Spinal cord (tissue), 10 donors: Measurements from ENCODE around the gene NABP2. TPM values are rescaled to one million over a fixed set of nuclear protein-coding genes. Genes with fewer than 3 reads are reported as not detected.
A peak's percentile ranks its signal among the peaks of the same experiment; 100 is the strongest.
"Not testable (repeated sequence)": the region's sequence is repeated elsewhere in the genome, so short reads cannot be mapped to it uniquely, and the experiment has no call there.

Experiments
- DNase-seq, 6 donors: peaks; one replicate each; pipeline versions ENCODE4 v3.0.0 to v3.0.0-alpha.2; 2013 to 2015; ENCODE audit warnings: low spot score in 6 of 6, low read depth in 4 of 6
- H3K27ac ChIP-seq: one replicate; pipeline ENCODE4 v1.5.1; 2013; ENCODE audit warnings: low read depth, low read length, control low read depth
- H3K27me3 ChIP-seq: one replicate; pipeline ENCODE4 v1.6.1; 2013; ENCODE audit warnings: low read length; ENCODE audit not compliant: control insufficient read depth, insufficient read depth
- H3K36me3 ChIP-seq: one replicate; pipeline ENCODE4 v1.6.1; 2013; ENCODE audit warnings: low read length; ENCODE audit not compliant: control insufficient read depth, insufficient read depth
- H3K4me1 ChIP-seq: one replicate; pipeline ENCODE4 v1.6.1; 2013; ENCODE audit warnings: low read length; ENCODE audit not compliant: control insufficient read depth, insufficient read depth
- H3K4me3 ChIP-seq: one replicate; pipeline ENCODE4 v1.5.1; 2013; ENCODE audit warnings: low read depth, low read length, control low read depth
- H3K9me3 ChIP-seq: one replicate; pipeline ENCODE4 v1.6.1; 2013; ENCODE audit warnings: low read length; ENCODE audit not compliant: control insufficient read depth, insufficient read depth
- WGBS: methylation state at CpG from one replicate; pipeline ENCODE4 v1.1.5; 2013; ENCODE audit warnings: missing lambda C conversion rate; ENCODE audit not compliant: insufficient coverage; 5-methylcytosine and 5-hydroxymethylcytosine counted together
- polyA plus RNA-seq, 2 donors: library from polyadenylated mRNA; unstranded; fragments of 120-200 nt; gene quantifications; one replicate each; pipeline ENCODE4 v1.2.1, GENCODE V29; 2013; ENCODE audit not compliant: insufficient read length in 2 of 2
- total RNA-seq, 2 donors: library from RNA; depleted of rRNA in 1 of 2; stranded (reverse); fragments of 120-200 nt in 1 of 2; fragments of >200 nt in 1 of 2; gene quantifications; one replicate each; pipeline versions ENCODE4 v1.2.3 to v1.2.4, GENCODE V29; 2013 to 2014
- donor health status: healthy.

The NABP2 gene
- total and polyA plus RNA-seq, 4 donors, result 20.8 to 48.3 (median 45.9) TPM

DNA sequence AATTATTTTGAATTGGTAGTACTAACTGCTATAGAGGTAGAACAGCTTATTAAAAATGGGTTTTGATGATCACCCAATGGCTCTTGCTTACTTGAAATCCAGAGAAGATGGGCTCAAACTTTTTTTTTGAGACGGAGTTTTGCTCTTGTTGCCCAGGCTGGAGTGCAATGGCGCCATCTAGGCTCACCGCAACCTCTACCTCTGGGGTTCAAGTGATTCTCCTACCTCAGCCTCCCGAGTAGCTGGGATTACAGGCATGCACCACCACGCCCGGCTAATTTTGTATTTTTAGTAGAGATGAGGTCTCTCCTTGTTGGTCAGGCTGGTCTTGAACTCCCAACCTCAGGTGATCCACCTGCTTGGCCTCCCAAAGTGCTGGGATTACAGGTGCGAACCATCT is 38.8 kb downstream of the NABP2 start:
- not testable (repeated sequence) for H3K4me3 ChIP-seq, DNase-seq, H3K27me3 ChIP-seq, H3K9me3 ChIP-seq, H3K27ac ChIP-seq, H3K36me3 ChIP-seq
- H3K4me1 ChIP-seq, result peaks cover 25% of the 10 kb centered on the region
- WGBS, result 82% methylated on average over 4 of the region's 7 CpGs

DNA sequence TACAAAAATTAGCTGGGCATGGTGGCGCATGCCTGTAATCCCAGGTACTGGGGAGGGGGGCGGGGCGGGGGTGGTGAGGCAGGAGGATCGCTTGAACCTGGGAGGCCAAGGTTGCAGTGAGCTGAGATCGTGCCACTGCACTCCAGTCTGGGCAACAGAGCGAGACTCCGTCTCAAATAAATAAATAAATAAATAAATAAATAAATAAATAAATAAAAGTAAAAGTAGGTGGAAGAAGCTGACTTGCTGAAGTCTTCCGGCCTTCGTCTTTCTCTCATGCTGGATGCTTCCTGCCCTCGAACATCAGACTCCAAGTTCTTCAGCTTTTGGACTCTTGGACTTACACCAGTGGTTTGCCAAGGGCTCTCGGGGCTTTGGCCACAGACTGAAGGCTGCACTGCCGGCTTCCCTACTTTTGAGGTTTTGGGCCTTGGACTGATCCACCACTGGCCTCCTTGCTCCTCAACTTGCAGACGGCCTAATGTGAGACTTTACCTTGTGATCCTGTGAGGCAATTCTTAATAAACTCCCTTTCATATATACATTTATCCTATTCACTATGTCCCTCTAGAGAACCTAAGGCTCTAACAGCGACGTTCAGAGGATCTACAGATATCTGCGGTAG is 42.0 kb downstream of the NABP2 start:
- peaks cover 15% of the 10 kb centered on the region for H3K4me1 ChIP-seq
- H3K9me3 ChIP-seq, H3K36me3 ChIP-seq, H3K27me3 ChIP-seq: not testable (repeated sequence)
- H3K4me3 ChIP-seq, result peak overlapping the region; percentile 79
- WGBS, result 64% methylated on average over 13 of the region's 16 CpGs
- H3K27ac ChIP-seq, result peak overlapping the region; percentile 97
- peak in 1 of 6 donors; percentile 1 for DNase-seq

DNA sequence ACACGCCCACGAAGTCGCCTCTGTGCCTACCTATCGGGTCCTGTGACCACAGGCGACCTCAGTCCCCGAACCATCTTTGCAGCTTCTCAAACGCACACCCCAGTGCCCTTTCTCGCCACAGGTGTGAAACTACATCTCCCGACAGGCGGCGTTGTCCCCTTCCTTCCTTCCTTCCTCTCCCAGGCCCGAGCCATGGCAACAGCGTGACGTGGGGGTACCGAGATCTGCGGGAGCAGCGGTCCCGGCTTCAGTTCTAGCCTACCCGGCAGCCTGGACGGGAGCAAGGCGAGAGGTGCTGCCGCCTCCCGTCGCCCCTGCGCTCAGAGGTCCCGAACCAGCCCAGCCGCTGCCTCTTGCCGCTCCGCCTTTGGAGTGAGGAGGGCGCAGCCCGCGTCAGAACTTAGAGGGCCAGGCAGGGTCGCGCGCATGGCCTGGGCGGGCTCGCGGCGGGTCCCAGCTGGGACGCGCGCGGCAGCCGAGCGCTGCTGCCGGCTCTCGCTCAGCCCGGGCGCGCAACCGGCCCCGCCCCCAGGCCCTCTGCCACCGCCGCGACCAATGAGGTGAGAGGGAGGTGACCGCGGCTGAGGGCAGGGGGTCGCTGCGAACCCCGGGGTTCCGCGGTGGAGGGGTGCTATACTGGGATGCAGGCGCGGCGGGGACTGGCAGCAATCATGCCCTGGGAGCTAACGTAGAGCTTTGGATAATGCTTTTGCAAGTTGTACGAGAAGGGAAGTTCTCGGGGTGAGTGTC is 42.7 kb downstream of the NABP2 start, which contains the start of gene COQ10A:
Gene COQ10A, plus strand, starts transcription at position 250 of the 750 bp plus-strand sequence. Its CDS starts 177 bp downstream, at position 427.
- Histone ChIP-seq H3K27ac (peak within 1 kb of the TSS; percentile 97), H3K27me3 (no peaks in the 10 kb centered on the region), H3K9me3 (no peaks in the 10 kb centered on the region), H3K4me1 (peaks cover 15% of the 10 kb centered on the region), H3K36me3 (peaks cover 9% of the 10 kb centered on the region), H3K4me3 (peak within 1 kb of the TSS; percentile 79)
- DNase-seq, result peak; percentile 75 to 96 (median 82)
- under 1% methylated on average over 68 of the region's 68 CpGs for WGBS

DNA sequence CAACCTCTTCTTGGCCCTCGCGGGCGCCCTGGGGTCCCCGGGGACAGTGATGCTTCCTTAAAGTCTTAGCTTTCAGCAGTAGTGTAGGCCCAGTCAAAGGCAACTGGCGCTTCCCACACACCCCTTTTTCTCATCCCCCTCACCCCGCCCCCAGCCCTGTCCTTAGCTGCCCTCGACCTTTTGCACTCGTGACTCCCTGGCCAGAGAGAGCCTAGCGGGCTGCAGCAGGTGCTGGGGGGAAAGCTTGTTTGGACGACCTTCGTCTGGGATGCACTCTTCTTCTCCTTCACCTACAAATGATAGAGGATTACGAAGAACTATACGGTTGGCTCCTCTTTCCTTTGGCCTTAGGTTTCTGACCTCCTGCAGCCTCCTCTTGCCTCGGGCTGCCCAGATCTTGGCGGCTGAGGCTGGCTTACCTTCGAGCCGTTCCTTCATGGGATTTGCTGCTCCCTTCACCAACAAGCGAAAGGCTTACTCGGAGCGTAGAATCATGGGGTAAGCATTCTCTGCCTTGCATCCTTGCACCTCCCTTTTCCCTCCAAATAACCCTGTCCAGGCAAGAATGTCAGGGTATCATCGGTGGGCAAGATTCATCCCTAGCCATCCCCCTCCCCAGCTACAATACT is 43.4 kb downstream of the NABP2 start:
- peak overlapping the region; percentile 79 for H3K4me3 ChIP-seq
- H3K27me3 ChIP-seq, result no peaks in the 10 kb centered on the region
- peak in 1 of 6 donors; percentile 11 for DNase-seq
- WGBS, result 20% methylated on average over 17 of the region's 21 CpGs
- no peaks in the 10 kb centered on the region for H3K9me3 ChIP-seq
- H3K36me3 ChIP-seq, result peaks cover 11% of the 10 kb centered on the region
- H3K27ac ChIP-seq, result peak overlapping the region; percentile 65
- peaks cover 15% of the 10 kb centered on the region for H3K4me1 ChIP-seq

DNA sequence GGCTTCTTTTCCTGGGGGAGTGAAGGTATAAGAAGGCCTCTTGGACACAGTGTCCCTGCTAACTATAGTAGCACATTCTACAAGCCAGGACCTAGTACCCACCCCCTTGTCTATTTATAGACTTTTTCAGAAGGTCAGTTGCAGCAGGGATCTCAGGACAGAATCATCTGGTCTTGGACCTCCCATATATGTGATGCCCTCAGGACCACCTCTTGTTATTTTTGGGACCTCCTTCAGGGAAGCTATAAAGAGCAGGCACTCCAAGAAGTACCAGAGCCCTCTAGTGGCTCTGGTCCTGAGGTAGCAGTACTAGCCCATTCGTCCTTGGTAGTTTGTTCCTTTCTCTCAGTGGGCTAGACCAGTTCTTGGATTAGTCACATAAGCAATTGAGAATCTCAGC is 46.9 kb downstream of the NABP2 start:
- Histone ChIP-seq H3K36me3 (peaks cover 39% of the 10 kb centered on the region), H3K9me3 (no peaks in the 10 kb centered on the region), H3K4me1 (peaks cover 14% of the 10 kb centered on the region), H3K4me3 (no peak overlapping the region), H3K27me3 (no peaks in the 10 kb centered on the region), H3K27ac (no peak overlapping the region)
- DNase-seq, result peak in 2 of 6 donors; percentile 13 to 17
- 18% methylated on average over 1 of the region's 1 CpG for WGBS

DNA sequence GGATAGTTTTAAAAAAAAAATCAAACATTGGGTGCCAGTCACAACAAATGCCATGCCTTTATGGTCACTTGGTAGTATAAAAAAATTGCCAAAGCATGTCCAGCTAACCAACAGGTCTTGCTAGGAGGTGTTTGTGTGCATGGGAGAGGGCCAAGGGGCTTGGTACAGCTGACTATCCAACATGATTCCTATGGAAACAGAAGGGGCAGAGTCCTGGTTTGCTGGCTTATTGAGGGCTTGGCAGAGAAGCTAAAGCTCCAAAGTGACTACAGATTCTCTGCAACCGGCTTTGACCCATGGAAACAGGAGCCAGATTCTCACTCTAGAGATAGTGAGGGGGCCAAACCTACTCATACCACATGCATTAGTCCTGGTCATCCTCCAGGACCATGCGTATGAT is 48.3 kb downstream of the NABP2 start:
- no CpG with 5 or more reads among the region's 2 CpGs for WGBS
- not testable (repeated sequence) for H3K4me3 ChIP-seq, H3K9me3 ChIP-seq, H3K4me1 ChIP-seq, DNase-seq, H3K27me3 ChIP-seq, H3K27ac ChIP-seq
- H3K36me3 ChIP-seq, result peaks cover 48% of the 10 kb centered on the region

DNA sequence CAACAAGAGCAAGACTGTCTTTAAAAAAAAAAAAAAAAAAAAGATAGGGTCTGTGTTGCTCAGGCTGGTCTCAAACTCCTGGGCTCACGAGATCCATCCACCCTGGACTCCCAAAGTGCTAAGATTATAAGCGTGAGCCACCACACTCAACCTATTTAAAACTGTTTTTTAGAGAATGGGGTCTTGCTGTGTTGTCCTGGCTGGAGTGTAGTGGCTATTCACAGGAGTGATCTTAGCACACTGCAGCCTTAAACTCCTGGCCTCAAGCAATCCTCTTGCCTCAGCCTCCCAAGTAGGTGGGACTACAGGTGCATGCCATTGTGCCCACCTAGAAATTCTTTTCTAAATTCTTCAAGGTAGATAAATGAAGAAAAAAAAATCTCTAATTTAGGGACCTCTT is 50.2 kb downstream of the NABP2 start:
- no peak overlapping the region for H3K27ac ChIP-seq
- H3K27me3 ChIP-seq, result no peaks in the 10 kb centered on the region
- H3K36me3 ChIP-seq, result peaks cover 66% of the 10 kb centered on the region
- no CpG with 5 or more reads among the region's 2 CpGs for WGBS
- H3K4me3 ChIP-seq, result no peak overlapping the region
- DNase-seq, result no peak
- H3K9me3 ChIP-seq, result no peaks in the 10 kb centered on the region
- H3K4me1 ChIP-seq, result no peaks in the 10 kb centered on the region

DNA sequence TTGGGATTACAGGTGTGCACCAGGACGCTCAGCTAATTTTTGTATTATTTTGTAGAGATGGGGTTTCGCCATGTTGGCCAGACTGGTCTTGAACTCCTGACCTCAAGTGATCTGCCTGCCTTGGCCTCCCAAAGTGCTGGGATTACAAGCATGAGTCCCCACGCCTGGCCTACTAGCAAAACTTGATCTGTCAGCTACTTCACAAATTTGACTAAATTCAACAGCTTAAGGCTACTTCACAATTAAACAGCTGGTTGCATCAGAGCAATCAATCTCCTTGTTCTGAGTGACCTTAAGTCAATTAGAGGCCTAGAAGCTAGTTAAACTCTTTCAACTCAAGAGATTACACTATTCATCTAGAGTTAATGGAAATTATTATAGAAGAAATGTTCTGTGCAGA is 54.8 kb downstream of the NABP2 start:
- H3K27me3 ChIP-seq, result no peaks in the 10 kb centered on the region
- no peak overlapping the region for H3K4me3 ChIP-seq
- 90% methylated on average over 2 of the region's 3 CpGs for WGBS
- DNase-seq, result no peak
- H3K36me3 ChIP-seq, result peaks cover 84% of the 10 kb centered on the region
- no peaks in the 10 kb centered on the region for H3K4me1 ChIP-seq
- H3K27ac ChIP-seq, result no peak overlapping the region
- H3K9me3 ChIP-seq, result no peaks in the 10 kb centered on the region
